HG03135 (cell line): Measurements from ENCODE around the gene MRPL45.

Experiments
- ATAC-seq: cut with Tn5 transposase; IDR thresholded peaks from one replicate; pipeline ENCODE4 v1.9.1; 2021; ENCODE audit warnings: mild to moderate bottlenecking, moderate library complexity; ENCODE audit not compliant: unreplicated experiment

MRPL45 gene

DNA sequence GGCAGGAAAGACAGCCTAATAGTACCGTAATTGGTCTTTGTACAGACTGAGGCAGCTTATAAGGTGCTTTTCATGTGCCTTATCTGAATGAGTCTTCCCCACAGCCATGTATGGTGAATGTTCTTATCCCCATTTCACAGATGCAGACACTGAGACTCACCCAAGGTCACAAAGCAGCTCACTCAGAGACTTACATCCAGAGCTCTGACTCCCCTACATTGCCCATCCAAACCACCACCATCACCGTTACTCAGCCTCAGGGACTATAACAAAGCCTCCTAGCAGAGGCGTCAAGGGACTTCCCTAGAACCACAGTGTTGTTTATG, 47.4 kb downstream of the MRPL45 start:
- no peak for ATAC-seq

DNA sequence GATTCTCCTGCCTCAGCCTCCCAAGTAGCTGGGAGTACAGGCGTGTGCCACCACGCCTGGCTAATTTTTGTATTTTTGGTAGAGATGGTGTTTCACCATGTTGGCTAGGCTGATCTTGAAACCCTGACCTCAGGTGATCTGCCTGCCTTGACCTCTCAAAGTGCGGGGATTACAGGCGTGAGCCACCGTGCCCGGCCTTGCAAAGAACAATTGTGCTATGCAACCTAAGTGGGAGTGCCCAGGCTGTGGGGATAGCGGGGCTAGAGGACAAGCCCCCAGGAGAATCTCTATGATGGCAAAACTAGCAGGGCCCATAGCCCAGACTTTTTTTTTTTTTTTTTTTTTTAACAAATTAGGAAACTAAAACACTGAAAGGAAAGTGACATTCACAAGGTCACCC, 48.8 kb downstream of the MRPL45 start:
- ATAC-seq: no peak

- no peak for ATAC-seq
These were observed 52.2 kb downstream of the MRPL45 start for GRCh38 chr17:38349097-38349730.

DNA sequence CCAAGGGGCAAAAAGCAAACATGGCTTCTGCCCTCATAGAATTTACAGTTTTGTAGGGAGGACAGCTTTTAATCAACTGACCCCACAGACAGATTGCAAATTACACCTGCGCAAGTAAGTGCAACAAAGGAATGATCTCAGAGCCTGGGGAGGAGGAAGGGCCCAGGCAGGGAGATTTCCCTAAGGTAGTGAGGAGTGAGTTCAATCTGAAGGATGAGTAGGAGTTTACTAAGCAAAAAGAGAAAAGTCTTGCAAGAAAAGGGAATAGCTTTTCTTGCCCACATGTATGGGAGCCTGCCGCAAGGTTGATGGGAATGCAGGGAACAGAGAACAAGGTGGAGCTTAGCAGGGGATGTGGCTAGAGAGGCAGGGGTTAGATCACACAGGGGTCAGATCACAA, 53.1 kb downstream of the MRPL45 start:
- no peak for ATAC-seq

DNA sequence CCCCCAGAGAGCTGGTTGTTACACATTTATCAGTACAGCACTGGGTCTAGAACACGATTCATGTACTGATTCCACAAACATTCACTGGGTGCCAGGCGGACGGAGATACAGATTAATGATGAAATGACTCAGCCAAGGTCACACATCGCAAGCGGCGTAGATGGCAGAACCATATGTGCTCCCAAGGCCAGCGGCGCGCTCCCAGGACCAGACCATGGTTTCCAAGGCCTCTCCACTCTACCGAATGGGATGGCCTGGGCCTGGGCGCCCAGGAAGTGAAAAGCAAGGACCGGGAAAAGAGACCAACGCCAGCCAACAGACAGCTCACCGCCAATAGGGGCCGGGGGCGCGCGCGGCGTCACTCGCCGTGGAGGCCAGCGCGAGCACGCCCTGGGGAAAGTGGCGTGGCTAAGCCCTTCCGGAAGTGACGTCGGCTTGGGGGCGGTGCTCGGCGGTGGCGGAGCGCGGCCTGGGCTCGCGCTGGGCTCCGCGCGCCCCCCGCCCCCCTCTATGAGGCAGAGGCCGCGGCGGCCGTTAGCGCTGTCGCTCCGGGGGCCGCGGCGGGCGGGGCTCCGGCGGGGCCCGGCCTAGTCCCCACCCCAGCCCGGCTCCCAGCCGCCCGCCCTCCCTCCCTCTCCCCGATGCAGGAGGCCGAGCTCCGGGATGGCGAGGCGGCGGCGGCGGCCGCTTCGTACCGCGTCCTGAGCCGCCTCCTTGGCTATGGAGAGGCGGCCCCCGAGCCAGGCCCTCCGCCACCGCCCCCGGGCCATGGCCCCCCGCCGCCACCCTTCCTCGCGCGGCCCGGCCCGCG, 54.6 kb downstream of the MRPL45 start, which contains the start of gene SOCS7:
Gene SOCS7, plus strand, starts transcription at position 433 of the 811 bp plus-strand sequence. Its CDS starts 209 bp downstream, at position 642.
- peak; percentile 82 for ATAC-seq

DNA sequence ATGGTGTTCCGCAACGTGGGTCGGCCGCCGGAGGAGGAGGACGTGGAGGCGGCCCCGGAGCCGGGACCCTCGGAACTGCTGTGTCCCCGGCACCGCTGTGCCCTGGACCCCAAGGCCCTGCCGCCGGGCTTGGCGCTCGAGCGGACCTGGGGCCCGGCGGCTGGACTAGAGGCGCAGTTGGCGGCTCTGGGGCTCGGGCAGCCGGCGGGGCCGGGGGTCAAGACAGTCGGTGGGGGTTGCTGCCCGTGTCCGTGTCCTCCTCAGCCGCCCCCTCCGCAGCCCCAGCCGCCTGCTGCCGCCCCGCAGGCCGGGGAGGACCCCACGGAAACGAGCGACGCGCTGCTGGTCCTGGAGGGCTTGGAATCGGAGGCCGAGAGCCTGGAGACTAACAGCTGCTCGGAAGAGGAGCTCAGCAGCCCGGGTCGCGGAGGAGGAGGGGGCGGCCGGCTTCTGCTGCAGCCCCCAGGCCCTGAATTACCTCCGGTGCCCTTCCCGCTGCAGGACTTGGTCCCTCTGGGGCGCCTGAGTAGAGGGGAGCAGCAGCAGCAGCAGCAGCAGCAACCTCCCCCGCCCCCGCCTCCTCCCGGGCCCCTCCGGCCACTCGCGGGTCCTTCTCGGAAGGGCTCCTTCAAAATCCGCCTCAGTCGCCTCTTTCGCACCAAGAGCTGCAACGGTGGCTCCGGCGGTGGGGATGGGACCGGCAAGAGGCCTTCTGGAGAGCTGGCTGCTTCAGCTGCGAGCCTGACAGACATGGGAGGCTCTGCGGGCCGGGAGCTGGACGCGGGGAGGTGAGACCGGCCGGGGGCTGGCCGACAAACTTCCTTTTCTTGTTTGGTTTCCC, 55.5 kb downstream of the MRPL45 start:
- no peak for ATAC-seq

DNA sequence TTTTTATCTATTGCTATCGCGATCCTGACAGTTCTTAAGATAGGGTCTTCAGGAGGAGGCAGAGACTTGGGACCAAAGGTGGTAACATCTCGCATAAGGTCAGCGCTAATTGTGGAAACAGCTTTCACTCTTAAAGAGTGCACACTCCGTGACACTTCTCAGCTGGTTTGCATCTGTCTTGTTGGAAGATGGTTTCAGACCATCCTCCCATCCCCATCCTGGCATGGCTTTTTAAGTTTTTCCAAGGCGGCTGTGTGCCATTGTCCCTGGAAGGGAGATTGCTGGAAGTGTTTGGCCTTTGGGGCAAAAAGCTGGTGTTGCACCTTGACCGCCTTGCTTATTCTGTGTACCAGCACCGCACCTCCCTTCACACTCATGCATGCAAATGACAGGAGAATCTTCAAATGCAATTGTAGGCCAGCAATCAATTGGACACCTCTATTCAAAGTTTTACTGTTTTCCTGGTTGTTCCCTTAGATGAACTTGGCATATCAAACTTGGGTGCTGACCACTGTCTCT, 56.2 kb downstream of the MRPL45 start:
- ATAC-seq: no peak

DNA sequence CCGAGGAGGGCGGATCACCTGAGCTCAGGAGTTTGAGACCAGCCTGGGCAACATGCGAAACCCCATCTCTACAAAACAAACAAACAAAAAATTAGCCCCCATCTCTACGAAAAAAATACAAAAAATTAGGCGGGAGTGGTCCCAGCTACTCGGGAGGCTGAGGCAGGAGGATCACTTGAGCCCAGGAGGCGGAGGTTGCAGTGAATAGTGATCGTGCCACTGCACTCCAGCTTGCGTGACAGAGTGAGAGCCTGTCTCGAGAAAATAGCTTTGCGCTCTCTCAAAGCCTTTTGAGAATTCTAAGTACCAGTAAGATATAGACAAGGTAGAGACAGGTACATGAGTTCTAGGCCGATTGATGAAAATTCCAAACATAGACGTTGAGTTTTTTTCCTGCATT, 56.7 kb downstream of the MRPL45 start:
- ATAC-seq: no peak

- no peak for ATAC-seq
These were observed 57.5 kb downstream of the MRPL45 start for GRCh38 chr17:38354466-38354865.

DNA sequence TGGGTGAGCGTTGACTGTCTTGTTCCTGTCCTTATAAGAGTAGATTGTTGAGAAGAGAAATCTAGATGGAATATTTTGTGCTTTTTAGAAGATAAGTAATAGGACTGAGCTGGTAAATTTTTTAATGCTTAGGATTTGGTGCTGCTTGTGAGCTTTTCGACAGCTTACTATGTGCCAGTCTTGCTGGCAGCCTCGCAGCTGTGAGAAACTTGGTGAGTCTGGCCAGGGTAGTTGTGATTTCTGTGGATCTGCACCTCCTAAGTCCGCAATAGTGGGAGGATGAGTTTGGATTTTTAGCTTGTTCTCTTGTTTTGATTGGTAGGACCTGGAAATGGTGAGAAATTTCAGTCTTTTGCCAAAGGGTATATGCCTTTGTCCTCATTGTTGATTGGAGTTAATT, 58.3 kb downstream of the MRPL45 start:
- ATAC-seq: no peak

GRCh38 chr17:38357486-38358123, 60.6 kb downstream of the MRPL45 start:
- ATAC-seq: no peak

DNA sequence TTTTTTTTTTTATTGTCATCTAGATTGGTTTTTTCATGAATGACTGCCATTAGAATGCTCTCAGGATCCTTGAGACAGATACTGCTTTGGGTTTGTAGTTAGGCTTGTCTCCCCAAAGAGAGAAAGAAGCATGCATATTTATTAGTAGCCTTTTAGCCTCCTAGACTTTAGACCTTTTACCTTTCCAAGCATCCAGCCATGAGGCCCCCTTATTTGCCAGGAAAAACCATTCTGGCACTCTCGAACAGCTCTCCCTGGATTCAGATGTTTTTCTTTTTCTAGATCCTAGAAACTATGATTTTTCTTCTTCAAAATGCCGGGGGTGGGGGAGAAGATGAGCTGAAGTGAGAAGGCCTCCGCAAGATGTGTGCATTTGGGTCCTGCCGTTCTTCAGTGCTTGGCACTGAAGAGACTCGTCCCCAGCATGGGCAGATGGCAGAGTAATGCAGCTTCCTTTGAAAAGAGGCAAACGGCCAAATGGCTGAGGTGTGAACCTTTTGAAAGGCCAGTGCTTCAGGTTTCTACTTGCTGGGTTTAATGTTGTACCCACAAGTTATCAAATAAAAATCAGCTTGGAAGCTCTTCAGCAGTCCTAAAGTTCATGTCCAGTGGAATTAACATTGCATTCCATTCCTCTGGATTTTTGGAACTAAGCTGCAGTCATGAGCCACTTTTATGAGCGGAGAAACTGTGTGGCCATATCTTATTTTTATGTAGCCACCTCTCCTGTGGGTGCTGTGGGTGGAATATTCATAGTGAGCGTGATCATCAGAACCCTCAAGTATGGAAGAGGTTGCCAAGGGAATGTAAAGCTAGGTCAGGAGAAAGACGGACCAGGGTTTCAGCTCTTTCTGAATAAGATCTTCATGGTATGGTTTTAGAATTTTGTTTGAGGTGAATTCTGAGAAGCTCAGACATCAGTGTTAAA, 61.9 kb downstream of the MRPL45 start:
- ATAC-seq: no peak

- ATAC-seq: no peak
These were observed 64.9 kb downstream of the MRPL45 start for GRCh38 chr17:38361694-38362465.

DNA sequence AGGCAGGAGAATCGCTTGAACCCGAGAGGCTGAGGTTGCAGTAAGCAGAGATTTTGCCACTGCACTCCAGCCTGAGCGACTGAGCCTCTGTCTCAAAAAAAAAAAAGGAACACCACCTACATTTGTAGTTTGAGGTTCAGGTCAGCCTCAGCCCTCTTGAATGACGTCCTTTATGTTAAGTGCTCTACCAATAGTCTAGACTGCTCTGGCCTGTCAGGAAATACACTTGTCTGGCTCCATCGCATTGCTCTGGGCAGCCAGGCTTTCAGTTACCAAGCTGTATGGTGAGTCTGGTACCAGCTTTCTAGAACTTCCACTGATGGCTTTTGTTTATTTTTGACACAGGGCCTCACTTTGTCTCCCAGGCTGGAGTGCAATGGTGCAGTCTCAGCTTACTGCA, 66.0 kb downstream of the MRPL45 start:
- no peak for ATAC-seq

DNA sequence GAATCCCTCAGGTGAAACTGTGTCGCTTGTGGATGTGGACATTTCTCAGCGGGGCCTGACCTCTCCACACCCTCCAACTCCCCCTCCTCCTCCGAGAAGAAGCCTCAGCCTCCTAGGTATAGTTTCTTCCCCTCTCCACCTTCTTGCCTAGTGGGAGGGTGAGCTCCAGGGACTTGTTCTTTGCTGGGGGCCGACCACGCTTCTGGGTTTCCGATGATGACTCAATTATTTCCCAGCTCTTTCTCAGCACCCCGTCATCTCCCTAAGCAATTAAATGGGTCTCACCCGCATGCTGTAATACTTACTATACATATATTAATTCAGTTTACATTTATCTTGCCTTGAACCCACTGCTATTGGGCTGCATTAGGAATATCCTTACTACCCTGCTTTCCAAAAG, 67.8 kb downstream of the MRPL45 start:
- ATAC-seq: no peak

GRCh38 chr17:38369124-38369886, 72.3 kb downstream of the MRPL45 start:
- no peak for ATAC-seq
